ENCODE measurements around the gene FAM81B. TPM values are rescaled to one million over a fixed set of nuclear protein-coding genes. Genes with fewer than 3 reads are reported as not detected.

The FAM81B gene
- polyA plus RNA-seq, 1 of the 3 experiments (the other 2 are of a cell fraction) = 0.21 TPM

- Histone ChIP-seq H3K36me3 (replicated peaks in 1 of 2; ENCODE audit: control insufficient read depth in 1 of 2, insufficient read depth in 2 of 2, low read length in 1 of 2) (peaks cover 0 to 4% of the 10 kb centered on the region in 2 experiments), H3K9me3 (no peaks in the 10 kb centered on the region), H2AFZ (ENCODE audit: low read depth) (no peak overlapping the region), H3K79me2 (ENCODE audit: insufficient read depth) (no peaks in the 10 kb centered on the region), H4K20me1 (ENCODE audit: insufficient read depth) (no peaks in the 10 kb centered on the region), H3K4me2 (no peak overlapping the region), H3F3A (replicated peaks; ENCODE audit: insufficient read depth) (no peaks in the 10 kb centered on the region), H3K4me3 (ENCODE audit: low read depth in 2 of 2, low read length in 1 of 2) (no peak overlapping the region), H3K27me3 (ENCODE audit: insufficient read depth) (no peaks in the 10 kb centered on the region), H3K4me1 (ENCODE audit: control insufficient read depth in 1 of 2, insufficient read depth in 2 of 2, low read depth in 1 of 2, low read length in 1 of 2) (no peaks in the 10 kb centered on the region), H3K9me2 (no peaks in the 10 kb centered on the region), H3K27ac (ENCODE audit: low read depth in 2 of 2, low read length in 1 of 2) (no peak overlapping the region), H3K9ac (no peak overlapping the region)
- TF ChIP-seq FOXJ3 (CRISPR knock-in tag; IDR thresholded peaks at IDR 0.05) (no peak), SIN3A (IDR thresholded peaks at IDR 0.05; ENCODE audit: borderline replicate concordance, low read depth, low read length) (no peak), MXI1 (IDR thresholded peaks at IDR 0.05; ENCODE audit: low read depth, low read length) (no peak), JUND (IDR thresholded peaks at IDR 0.05) (no peak), TAF1 (IDR thresholded peaks at IDR 0.05; ENCODE audit: borderline replicate concordance, low read depth, low read length) (no peak), CHD2 (IDR thresholded peaks at IDR 0.05; ENCODE audit: low read length, partially characterized antibody) (no peak), RCOR1 (IDR thresholded peaks at IDR 0.05; ENCODE audit: low read length) (no peak), FOSL2 (IDR thresholded peaks at IDR 0.05; ENCODE audit: borderline replicate concordance, low read depth) (no peak), NFIC (IDR thresholded peaks at IDR 0.05; ENCODE audit: borderline replicate concordance) (no peak), YY1 (IDR thresholded peaks at IDR 0.05; ENCODE audit: low read depth) (no peak), POLR2AphosphoS5 (IDR thresholded peaks at IDR 0.05; ENCODE audit: low read depth, low read length) (no peak), CTCF (IDR thresholded peaks at IDR 0.05) (no peak)
- TF ChIP-seq, protein P1, sequence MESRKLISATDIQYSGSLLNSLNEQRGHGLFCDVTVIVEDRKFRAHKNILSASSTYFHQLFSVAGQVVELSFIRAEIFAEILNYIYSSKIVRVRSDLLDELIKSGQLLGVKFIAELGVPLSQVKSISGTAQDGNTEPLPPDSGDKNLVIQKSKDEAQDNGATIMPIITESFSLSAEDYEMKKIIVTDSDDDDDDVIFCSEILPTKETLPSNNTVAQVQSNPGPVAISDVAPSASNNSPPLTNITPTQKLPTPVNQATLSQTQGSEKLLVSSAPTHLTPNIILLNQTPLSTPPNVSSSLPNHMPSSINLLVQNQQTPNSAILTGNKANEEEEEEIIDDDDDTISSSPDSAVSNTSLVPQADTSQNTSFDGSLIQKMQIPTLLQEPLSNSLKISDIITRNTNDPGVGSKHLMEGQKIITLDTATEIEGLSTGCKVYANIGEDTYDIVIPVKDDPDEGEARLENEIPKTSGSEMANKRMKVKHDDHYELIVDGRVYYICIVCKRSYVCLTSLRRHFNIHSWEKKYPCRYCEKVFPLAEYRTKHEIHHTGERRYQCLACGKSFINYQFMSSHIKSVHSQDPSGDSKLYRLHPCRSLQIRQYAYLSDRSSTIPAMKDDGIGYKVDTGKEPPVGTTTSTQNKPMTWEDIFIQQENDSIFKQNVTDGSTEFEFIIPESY (IDR thresholded peaks at IDR 0.05; ENCODE audit: borderline replicate concordance, low read depth) = no peak
- POLR2A ChIA-PET = no interaction called here
- CTCF ChIA-PET = no interaction called here
- no peak for DNase-seq
Measured at GRCh38 chr5:95448789-95449188, 57.6 kb downstream of the FAM81B start.

DNA sequence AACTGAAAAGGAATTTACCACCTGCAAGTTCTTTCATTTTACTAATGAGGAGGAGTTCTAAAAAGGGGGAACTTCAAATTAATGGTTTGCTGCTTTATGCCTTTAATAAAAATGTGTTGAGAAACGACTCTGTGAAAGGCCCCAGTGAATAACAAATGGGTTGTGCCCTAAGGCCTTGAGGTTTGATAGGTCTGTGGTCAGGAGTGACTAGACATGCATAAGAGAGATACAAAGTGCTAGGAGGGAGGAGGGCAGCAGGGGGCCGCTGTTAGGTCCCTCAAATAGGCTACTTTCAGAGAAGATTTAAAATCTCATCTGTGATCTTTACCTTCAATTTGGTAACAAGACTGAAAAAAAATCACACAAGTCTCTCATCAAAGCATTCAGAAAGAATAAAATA is 58.3 kb downstream of the FAM81B start:
- no peaks in the 10 kb centered on the region for H4K20me1 ChIP-seq (ENCODE audit: insufficient read depth)
- CTCF ChIA-PET = no interaction called here
- H3K4me3 ChIP-seq (ENCODE audit: low read depth in 2 of 2, low read length in 1 of 2) = no peak overlapping the region
- H3F3A ChIP-seq (replicated peaks; ENCODE audit: insufficient read depth) = no peaks in the 10 kb centered on the region
- DNase-seq = no peak
- H3K4me1 ChIP-seq (ENCODE audit: control insufficient read depth in 1 of 2, insufficient read depth in 2 of 2, low read depth in 1 of 2, low read length in 1 of 2) = no peaks in the 10 kb centered on the region
- no peaks in the 10 kb centered on the region for H3K9me2 ChIP-seq
- H3K9ac ChIP-seq = no peak overlapping the region
- no peaks in the 10 kb centered on the region for H3K27me3 ChIP-seq (ENCODE audit: insufficient read depth)
- no peak overlapping the region for H3K27ac ChIP-seq (ENCODE audit: low read depth in 2 of 2, low read length in 1 of 2)
- POLR2A ChIA-PET = no interaction called here
- H3K36me3 ChIP-seq (replicated peaks in 1 of 2; ENCODE audit: control insufficient read depth in 1 of 2, insufficient read depth in 2 of 2, low read length in 1 of 2) = peaks cover 0 to 4% of the 10 kb centered on the region in 2 experiments
- TF ChIP-seq CTCF (IDR thresholded peaks at IDR 0.05) (no peak), RXRA (IDR thresholded peaks at IDR 0.05; ENCODE audit: borderline replicate concordance, low read depth) (no peak), NFIC (IDR thresholded peaks at IDR 0.05; ENCODE audit: borderline replicate concordance) (no peak), FOXJ3 (CRISPR knock-in tag; IDR thresholded peaks at IDR 0.05) (no peak), MAX (IDR thresholded peaks at IDR 0.05; ENCODE audit: low read depth) (no peak), TCF12 (IDR thresholded peaks at IDR 0.05) (no peak), TEAD4 (IDR thresholded peaks at IDR 0.05; ENCODE audit: borderline replicate concordance, insufficient read depth) (no peak), YY1 (IDR thresholded peaks at IDR 0.05; ENCODE audit: low read depth) (no peak), USF2 (IDR thresholded peaks at IDR 0.05; ENCODE audit: borderline replicate concordance, low read depth, low read length) (no peak), FOXM1 (IDR thresholded peaks at IDR 0.05; ENCODE audit: low read depth) (no peak)
- TF ChIP-seq, protein P1 (IDR thresholded peaks at IDR 0.05; ENCODE audit: borderline replicate concordance, low read depth) = no peak
- H3K9me3 ChIP-seq = no peaks in the 10 kb centered on the region
- 28% methylated on average over 2 of the region's 2 CpGs for WGBS (ENCODE audit: low lambda C conversion rate)
- H3K79me2 ChIP-seq (ENCODE audit: insufficient read depth) = no peaks in the 10 kb centered on the region
- no peak overlapping the region for H3K4me2 ChIP-seq
- no peak overlapping the region for H2AFZ ChIP-seq (ENCODE audit: low read depth)

Data from SK-N-SH (cell line).